Esophagus squamous epithelium (tissue), 4 donors: ENCODE measurements around the gene RASGRP1.

ENCODE experiments used
- POLR2A ChIP-seq, 4 donors: fragments of 450-650 bp; IDR thresholded peaks; one replicate each; pipeline ENCODE4 v1.6.1; 2017; ENCODE audit warnings: antibody characterized with exemption in 4 of 4, mild to moderate bottlenecking in 4 of 4, moderate library complexity in 3 of 4
- TF ChIP-seq, protein P1 (sequence below), 6 experiments: fragments of 450-650 bp in 4 of 6; fragments of 200-600 bp in 2 of 6; sonication (generic) in 2 of 6; IDR thresholded peaks; one replicate each; pipeline ENCODE4 v1.5.1; 2016 to 2019; ENCODE audit warnings: antibody characterized with exemption in 6 of 6, mild to moderate bottlenecking in 4 of 6, moderate library complexity in 4 of 6

DNA sequence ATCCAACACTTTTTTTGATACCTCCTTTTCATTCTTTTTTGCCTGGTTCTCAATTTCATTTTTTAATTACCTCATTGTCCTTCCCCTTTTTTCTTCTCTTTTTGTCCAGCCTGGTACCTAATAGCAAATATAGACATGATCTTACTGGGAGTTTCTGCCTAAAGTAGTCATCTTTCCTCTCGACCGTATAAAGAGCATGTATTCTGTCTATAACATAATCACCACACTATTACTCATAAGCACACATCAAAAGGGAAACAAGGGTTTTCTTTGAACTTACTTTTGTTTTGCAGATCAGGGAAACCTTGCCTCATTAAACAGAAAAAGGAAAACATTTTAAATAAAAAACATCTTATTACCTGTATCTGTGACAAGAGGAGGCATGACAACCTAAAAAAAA is 77.7 kb downstream of the RASGRP1 start:
- no peak for TF ChIP-seq POLR2A (IDR thresholded peaks at IDR 0.05)
- TF ChIP-seq, protein P1, sequence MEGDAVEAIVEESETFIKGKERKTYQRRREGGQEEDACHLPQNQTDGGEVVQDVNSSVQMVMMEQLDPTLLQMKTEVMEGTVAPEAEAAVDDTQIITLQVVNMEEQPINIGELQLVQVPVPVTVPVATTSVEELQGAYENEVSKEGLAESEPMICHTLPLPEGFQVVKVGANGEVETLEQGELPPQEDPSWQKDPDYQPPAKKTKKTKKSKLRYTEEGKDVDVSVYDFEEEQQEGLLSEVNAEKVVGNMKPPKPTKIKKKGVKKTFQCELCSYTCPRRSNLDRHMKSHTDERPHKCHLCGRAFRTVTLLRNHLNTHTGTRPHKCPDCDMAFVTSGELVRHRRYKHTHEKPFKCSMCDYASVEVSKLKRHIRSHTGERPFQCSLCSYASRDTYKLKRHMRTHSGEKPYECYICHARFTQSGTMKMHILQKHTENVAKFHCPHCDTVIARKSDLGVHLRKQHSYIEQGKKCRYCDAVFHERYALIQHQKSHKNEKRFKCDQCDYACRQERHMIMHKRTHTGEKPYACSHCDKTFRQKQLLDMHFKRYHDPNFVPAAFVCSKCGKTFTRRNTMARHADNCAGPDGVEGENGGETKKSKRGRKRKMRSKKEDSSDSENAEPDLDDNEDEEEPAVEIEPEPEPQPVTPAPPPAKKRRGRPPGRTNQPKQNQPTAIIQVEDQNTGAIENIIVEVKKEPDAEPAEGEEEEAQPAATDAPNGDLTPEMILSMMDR (IDR thresholded peaks at IDR 0.05) = no peak
